CD4-positive, alpha-beta T cell treated with Interferon gamma for 1 hour (primary cell): ENCODE measurements around the gene PACC1.

Experiments used
- DNase-seq: peaks from one replicate; pipeline ENCODE4 v3.0.0-alpha.2; 2020

Gene PACC1

DNA sequence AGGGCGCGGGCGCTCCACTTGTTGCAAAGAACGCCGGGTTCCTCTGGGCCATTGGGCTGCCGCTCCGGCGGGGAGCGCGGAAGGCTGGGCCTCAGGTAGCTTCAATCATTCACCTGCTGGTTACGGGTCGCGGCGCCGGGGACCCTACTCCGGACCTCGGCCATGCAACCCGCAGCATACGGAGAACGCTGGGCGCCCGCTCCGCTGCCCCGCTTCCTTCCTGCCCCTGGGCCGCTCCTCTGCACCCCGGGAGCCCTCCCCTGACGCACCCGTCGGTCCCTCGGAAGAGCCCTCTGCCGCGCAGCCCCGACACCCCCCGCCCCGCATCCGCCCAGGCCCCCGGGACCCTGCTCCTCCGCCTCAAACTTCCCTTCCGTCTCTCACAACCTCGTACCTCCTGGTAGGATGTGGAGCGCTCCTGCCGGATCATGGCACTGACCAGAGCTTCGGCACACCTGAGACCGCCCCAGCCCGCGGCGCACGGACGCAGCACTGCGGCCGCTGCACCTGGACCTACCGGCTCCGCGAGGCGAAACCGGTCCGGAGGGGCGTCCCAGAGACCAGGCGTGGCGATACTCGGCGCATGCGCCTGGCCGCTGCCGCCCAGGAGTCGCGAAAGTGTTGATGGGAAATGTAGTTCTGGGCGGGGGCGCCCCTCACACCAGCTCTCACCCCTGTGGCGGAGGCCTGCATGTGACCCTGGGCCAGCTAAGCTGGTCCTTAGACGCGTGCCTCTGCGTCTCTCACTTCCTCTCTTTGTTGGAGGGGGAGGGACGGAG is at the start of gene PACC1:
TSS of gene PACC1 (minus strand) at position 559 of the 779 bp plus-strand sequence. CDS start at position 430, 129 bp downstream.
- peak; percentile 95 for DNase-seq

DNA sequence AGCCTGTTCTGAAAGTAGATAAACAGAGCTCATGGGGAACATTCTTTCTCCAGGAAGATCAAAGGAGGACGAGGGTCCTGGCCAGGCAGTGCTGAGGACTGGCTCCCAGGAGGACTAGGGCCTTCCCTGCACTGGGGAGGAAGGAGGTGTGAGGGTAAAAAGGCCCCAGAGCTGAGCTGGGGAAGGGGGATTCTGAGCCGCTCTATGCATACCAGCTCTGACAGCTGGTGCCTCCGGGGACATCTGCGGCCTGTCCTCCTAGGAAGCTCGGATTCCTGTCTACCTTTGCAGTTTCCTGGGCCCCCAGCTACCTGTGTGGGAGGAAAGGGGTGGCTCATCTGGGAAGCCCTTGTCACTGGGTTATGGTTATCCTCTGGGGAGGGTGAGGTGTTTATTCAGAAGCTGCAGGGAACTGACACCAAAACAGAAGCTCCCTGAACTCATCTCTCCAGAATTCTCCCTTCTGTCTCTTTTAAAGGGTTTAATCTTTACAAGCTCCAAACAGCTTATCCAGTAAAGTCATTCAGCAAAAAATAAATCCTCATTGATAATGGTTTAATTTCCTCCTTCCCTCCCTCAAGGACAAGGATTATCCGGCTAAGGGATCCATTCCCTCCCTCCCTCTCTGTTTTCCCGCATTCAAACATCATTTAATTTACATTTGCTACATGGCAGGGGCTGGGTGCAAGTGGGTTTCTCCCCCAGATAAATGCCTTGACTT is 49.0 kb upstream of the PACC1 start:
- DNase-seq, result no peak

DNA sequence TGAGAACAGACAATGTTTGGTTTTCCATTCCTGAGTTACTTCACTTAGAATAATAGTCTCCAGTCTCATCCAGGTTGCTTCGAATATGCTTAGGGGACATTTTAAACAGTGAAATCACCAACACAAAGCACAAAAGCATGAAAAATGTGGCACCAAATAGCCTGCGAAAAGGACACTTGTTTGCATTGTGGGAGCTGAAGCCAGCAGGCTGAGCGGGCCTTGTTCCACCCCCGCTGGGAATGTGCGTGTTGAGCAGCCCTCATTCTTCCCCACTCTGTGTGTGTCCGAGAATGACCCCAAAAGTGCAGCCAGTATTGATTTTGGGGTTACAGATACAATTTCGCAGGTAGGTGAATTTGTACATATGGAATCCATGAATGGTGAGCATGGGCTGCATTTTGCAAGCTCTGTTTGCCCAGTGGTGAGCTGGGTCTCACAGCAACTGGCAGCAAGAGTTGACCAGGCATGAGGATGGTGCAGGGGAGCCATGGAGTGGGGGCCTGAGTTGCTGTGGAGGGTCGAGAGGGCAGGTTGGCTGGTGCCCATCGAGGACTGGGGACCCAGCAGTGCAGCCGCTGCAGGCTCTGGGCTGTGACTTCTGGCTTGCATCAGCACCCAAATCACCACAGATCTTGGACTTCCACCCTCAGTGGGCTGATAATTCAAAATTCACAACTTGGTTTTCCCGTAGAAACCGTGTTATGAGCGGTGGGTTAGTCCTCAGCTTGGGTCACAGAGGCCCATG is 47.4 kb upstream of the PACC1 start:
- DNase-seq, result no peak

DNA sequence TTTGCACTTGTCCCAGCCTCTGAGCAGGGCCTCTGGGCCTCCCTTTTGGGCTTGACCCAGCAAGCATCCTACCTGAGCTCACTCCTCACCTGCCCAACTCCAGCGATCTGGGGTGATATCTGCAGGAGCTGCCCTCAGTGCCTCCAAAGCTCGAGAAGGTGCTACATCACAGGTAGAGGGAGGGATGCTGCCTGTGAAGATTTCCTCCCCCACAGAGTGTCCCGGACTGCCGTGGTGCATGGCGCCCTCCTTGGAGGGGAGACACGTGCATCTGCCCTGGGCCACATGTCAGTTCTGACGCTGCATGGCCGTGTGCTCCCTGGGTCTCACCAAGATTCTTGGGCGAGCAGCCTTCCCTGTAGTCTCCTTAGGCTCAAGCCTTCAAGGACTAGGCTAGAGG is 45.7 kb upstream of the PACC1 start:
- no peak for DNase-seq

DNA sequence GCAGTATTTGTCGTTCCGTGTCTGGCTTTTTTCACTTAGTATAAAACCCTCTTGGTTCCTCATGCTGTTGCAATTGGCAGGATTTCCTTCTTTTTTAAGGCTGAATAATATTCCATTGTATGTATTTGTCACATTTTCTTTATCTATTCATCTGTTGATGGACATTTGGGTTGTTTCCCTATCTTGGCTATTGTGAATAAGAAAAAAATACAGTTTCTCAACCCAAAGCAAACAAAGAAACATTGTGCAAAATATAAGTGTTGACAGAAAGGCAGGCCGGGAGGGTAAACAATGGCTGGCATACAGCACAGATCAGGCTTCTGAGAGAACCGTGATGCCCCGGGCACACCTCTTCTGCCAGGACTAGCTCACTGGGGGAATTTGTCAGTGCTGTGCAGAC is 45.0 kb upstream of the PACC1 start:
- DNase-seq, result no peak

DNA sequence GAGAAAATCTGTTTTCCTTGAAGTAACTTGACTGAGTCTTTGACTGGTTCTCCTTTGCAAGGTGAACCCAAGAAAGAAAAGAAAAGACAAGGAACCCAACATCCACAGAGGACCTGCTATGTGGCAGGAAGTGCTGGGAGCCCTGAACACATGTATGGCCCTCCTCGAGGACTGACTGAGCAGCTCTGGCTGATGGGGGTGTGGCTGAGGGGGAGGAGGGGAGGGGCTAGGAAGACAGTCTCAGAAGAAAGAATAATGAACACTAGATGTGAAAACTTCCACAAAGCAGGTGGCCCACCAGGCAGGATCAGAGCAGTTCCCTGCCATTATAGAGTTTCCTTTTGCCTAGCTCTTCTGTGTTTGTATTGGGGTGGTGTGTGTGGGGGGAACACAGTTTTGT is 44.1 kb upstream of the PACC1 start:
- DNase-seq, result no peak

DNA sequence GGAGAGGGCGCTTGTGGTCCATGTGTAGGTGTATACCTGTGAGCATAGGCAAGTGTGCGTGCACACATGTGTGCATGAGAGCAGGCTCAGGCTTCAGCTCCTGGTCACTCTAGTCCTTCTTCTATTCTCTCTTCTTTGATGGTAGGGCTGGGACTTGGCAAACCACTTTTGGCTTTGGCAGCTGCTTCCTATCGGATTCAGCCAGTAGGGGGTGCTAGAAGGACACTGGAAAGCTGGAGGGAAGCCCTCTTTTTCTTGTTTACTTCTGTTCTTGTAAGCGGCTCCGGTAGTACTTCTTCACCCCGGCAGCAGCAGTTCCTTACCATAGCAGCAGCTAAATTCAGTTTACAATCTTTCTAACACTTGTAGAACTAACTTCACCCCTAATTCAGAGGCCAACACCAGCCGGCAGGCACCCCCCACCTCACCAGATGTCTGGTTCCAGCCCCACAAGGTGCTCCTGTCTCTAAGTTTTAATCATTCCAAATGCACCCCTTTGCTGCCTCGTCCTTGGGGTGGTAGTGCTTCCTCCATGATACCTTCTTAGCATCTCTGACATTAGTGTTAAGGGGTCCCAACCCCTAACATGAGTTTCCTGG is 43.2 kb upstream of the PACC1 start:
- DNase-seq, result peak; percentile 37

DNA sequence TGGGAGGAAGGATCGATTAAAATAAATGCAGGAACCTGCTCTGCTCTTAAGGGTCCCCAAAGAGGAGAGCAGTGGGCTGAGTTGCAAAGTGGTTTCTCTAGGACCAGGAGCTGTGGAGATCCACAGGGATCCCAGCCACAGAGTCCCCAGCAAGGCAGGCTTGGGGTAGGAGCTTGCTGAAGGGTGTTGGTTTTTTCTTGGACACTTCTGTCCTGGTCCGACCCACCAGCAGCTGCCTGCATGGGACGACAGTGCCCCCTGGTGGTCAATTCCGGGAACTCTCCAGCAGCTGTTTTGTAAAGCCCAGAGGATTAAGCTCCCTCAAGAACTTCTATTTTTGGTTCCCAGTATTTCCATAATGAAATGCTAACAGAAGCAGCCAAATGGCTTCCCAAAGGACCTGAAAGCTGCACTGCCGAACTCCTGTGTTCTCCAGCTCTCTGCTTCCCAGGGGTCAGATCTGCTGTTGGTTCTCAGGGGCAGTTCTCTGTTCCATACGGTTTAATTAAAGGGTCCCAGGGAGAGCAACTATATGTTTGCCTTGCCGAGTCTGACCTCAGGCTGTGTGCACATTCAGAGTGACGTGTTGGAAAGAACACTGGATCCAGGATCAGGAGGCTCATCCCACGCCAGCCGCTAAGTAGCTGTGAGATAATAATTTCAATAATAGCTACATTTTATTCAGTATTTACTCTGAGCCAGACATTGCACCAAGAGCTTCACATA is 41.3 kb upstream of the PACC1 start:
- peak; percentile 69 for DNase-seq

DNA sequence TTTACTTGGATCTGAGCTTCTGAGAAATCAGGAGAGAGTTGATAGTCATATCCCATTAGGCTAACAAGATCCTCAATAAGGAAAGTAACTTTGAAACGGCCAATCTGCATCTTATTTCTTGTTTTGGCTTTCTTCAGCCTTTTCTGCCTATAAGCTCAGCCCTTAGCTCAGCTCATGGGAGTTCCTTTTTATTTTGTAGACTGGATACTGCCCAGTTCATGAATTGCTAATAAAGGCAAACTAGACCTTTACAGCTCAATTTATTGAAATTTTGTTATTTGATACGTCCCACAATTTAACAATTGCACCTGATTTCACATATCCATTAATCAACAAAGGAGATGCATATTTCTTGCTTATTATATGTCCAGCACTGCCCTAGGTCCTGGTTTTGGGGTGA is 40.7 kb upstream of the PACC1 start:
- no peak for DNase-seq

DNA sequence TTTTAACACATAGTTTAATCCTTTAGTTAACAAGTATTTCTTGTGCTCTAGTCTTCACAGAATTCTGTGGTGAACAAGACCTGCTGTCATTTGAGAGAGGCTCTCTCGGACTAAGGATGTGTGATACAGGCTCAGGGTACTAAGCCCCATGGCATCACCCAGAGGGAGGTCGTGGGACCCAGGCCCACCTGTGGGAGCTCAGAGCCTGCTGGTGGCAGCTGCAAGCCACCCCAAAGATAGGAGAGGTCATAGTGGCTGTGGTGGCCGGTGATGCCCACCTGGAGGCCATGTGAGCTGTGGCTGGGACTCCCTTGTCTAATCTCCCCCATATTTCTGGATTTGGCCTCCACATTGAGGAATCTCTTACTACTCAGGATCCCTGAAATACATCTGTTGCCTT is 40.1 kb upstream of the PACC1 start:
- no peak for DNase-seq

DNA sequence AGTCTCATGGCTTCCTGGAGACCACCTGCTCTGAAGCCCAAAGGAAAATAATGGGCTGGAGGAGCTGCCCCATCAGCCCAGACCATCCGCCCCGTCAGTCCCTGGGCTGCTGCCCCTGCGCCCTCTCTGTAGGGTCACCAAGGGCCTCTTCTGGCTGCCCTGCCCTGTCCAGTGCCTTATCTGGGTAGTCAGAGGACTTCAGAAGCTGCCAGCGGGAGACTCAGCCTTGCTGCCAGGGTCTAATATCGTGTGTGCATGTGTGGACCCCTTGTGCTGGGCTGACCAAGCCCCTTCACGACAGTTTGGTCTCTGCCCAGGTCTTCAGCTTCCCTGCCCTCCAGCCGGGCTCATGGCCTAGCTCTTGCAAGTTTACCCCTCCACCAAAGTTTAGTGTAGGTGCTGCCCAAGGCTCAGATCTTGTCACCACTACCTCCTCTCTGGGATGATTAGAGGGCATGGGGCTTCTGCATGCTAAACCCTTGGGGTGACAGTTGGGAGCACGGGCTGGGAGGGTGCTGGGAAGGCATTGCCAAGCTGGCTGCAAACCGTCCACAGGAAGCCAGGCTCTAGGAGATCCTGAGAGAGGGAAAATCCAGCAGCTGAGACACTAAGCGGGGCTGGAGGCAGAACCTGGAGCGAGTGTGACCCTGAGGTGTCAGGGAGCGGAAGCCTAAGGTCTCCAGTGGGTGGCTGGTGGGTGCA is 38.6 kb upstream of the PACC1 start:
- no peak for DNase-seq

DNA sequence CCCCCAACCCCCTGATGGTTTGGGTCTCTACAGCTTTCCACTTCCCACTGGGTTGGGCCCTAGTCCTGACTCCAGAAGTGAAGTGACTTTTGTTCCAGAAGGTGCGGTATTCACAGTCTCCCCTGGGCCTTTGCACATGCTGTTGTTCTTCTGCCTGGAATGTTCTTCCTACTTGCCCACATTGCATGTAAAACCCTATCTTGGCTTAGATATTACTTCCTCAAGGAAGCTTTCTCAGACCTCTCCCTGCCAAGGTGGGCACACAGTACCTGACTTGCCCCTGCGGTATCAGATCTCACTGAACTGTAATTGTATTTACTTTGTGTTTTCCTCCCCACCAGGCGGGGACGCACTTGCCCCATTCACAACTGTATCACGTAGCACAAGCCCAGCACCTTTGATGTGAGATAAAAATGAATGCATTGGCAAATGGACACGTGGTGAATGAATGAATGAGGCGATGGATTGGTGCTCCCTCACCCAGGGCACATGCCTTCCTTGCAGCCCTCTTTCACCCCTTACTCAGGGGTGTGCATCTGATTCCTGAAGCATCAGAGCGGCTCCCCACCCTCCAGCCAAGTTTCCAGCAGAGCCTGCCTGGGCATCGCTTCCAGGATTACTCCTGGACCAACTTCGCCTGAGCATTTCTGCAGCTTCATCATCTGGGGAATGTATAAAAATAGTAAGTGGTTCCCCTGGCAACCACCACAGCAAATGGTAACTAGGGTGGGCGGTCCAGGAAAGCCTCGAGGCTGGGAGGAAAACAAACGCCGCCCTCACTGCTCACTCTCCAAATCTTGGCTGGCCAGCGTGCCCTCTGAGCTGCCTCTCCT is 37.9 kb upstream of the PACC1 start:
- DNase-seq, result no peak

DNA sequence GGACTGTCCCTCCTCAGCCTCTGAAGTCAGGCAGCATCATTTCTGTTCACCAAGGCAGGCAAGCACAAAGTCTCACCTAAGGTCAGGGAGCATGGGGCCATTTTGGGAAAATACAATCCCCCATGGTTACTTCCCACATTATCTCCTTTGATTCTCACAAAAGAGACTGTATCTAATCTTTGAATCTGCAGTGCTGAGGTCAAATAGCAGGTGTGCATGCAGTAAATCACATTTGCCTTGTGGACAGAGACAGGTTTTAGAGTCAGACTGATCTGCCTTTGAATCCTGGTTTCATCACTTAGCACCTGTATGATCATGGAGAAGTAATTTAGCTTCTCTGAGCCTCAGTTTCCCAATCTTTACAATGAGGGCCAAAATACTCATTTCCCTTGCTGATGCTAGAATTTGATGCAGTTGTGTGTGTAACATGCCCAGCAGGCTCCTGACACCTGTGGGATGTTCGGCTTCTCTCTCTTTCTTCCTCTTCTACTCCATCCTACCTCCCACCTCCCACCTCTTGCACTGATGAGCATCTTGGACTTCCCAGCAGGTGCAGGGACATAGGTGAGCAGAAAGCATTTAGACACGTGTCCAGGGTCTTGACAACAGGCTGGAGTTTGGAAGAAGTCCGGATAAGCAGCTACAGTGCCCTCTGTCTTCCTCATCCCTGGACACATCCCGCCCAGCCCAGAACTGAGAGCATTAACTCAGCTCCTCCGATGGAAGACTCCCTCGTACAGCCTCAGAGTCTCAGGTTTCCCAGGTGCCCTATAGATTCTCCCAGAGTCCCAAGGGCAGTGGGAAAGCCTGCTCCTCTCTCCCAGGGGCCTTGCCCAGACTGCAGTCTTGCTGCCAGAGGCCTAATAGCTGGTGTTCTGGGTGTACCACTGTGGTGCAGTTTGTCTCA is 37.0 kb upstream of the PACC1 start:
- DNase-seq, result no peak

DNA sequence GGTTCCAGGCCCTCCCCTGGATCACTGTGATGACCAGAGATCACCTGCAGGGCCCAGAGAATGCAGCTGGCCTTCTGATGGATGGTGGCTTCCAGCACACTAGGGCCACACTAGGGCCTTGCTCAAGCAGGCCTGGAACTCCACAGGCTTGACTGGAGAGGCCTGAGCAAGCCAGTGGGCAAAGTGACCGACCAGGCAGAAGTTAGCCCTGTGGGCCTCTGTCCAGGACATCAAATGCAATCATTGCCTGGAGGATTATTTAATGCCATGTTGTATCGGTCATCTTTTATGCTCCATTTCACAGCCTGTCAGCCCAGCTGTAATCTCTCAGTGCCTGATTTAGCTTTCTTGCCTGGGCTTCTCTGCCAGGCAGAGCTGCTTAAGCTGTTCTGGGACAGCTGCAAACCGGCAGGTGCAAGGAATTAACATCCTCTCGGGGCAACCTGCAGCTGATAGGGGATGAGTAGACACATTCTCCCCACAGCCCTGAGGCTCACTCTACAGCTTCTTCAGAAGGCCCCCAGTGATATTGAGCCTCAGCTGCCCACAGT is 35.7 kb upstream of the PACC1 start:
- DNase-seq, result no peak

DNA sequence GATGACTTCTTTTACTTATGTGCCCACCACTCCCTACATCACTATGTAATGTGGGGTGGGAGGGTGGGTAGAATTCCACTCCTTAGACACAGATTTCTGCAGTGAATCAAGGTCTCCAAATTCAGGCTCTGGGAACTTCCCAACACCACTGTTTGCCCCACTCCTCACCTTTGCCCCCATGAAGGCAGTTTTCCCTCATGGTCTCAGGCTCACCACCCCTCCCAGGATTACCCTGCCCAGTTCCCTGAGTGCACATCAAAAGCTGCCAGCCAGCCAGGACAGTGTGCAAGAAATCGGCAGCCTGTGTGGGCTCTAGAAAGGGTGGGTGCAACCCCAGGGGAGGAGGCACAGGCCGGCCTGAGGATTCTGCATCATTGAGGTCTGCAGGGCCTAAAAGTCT is 32.8 kb upstream of the PACC1 start:
- DNase-seq, result no peak

DNA sequence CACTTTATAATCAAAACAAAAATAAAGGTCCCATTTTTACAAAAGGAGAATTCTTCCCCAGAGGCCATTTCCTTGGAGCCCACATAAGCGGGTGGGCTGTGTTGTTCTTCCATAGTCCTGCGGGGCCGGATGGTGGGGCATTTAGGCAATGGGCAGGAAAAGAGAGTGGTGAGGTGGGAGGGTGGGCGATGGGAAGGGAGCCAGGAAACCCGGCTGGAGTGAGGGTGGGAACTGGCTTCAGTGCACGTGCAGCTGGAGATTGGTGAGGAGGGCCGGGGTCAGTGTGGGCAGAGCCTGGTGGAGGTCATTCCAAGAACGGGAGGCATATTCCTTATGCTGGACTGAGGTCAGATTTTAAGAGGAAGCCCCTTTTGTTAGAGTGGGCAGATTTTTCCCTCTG is 31.6 kb upstream of the PACC1 start:
- DNase-seq, result no peak

DNA sequence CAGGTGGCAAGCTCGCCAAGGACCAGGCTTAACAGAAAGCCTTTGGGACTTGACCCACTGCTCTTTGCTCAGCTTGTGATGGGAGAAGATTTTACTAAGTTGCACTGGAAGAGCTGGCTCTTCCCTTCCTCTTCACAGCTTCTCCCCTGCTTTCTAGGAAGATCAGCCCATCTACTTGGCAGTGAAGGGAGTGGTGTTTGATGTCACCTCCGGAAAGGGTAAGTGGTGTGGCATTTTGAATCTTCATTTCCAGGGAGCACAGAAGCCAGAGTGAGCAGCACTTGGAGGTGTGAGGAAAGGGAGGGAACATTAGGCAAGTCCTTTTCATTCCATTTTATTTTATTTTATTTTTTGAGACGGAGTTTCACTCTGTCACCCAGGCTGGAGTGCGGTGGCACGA is 27.7 kb upstream of the PACC1 start:
- no peak for DNase-seq

DNA sequence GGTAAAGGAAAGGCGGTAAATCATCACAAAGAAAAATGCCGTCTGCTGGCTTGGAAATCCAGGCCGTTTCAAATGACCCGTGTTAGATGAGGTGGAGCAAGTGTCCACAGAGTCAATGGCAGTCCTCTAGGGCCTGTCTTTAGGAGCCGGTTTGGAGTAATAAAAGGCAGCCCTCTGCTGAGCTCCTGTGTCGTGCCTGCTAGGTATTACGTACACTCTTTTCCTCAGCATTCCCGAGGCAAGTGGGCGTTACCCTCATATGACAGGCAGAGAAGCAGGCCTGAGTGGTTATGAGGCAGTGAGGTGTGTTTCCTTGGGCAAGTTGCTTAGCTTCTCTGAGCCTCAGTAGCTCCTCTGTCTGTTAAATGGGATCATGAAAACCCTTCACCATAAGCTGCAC is 25.7 kb upstream of the PACC1 start:
- no peak for DNase-seq

DNA sequence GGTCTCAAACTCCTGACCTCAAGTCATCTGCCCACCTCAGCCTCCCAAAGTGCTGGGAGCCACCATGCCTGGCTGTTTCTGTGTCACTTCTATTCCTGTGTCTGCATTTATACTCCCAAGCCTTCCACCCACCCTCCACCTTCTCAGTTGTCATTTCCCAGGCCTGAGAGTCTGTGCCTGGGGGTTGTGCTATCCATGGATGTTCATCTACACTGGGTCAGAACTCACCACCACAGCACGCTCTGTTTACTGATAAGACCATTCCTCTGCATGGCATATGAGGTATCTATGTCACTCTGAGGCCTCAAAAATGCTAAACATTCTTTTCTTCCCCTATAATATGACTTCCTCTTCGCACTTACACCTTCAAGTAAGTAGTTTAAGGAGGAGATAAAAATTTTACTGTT is 24.1 kb upstream of the PACC1 start:
- no peak for DNase-seq
